Measurements from ENCODE around the gene SLC26A2.
"Not testable (repeated sequence)": the region's sequence is repeated elsewhere in the genome, so short reads cannot be mapped to it uniquely, and the experiment has no call there.

Gene SLC26A2

DNA sequence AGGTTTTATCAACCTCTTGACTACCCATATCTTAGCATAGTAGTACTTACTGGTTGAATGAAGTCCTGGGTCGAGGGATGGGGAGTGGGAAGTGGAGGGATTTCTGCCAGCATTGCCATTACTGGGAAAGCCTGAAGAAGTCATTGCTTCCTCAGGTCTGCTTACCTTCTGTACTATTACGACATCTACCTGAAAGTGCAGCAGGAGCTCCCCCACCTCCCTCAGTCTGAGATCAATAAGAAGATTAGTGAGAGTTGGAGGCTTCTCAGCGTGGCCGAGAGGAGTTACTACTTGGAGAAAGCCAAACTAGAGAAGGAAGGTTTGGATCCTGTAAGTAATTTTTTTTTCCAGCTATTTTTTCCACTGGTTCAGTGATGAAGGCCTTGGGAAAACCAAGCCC is 45.8 kb downstream of the SLC26A2 start:
- DNase-seq (ENCODE audit: low spot score) = no peak

DNA sequence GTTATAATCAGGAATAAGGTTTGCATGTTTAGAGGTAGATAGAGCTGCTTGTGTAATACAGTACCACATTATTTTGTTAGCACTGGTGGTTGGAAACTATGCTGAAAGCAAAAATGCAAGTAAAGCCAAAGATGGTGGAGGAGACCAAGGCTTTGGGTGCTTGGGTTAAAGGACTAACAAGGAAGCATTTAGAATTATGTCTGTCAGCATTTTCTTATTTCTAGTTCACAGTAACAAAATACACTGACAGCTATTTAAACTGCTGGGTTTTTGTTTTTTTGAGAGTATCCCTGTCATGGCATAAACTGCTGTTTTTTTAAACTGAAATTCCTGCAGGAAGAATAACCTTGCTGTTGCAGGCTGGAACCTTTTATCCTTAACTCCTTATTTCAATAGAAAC is 46.5 kb downstream of the SLC26A2 start:
- DNase-seq (ENCODE audit: low spot score) = no peak

DNA sequence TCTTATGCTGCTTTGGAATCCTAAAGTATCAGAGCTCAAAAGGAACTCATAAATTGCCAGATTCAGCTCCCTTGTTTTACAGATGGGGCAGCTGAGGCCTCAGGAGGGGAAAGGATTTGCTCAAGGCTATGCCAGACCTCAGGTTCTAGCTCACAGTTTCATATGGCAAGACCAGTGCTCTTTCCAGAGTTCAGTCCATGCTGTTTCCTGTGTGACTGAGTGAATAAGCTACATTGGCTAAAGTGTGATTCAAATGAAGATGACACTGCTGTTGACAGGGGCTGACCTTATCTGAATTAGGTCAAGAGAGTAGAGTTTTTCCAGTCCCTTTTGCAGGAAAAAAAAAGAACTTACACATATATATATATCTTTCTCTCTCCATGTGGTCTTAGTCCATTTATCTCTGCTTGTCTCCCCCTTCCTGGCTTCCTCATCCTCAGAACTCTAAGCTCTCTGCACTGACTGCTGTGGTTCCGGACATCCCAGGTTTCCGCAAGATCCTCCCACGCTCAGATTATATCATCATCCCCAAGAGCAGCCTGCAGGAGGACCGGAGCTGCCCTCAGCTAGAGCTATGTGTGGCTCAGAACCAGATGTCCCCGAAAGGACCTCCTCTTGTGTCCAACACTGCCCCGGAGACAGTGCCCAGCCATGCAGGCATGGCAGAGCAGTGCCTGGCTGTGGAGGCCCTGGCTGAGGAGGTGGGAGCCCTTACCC is 49.3 kb downstream of the SLC26A2 start:
- no peak for DNase-seq (ENCODE audit: low spot score)

DNA sequence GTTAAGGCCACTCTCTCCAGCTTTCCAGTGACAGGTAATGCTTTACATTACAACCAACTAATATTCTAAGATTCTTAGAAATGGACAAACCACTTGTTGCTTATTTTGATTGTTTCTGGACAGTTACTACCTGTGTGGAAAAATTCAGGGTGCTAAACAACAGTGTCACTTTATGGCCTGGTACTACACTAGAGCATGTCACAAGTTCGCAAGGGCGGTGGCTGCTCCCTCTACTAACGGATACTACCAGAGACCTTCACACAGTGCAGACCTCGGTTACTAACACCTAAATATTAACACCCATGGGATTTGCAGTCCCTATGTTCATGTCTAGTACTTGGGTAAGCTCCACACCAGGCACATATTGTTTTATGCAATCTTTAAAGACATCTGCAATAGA is 53.4 kb downstream of the SLC26A2 start:
- DNase-seq (ENCODE audit: low spot score) = no peak

DNA sequence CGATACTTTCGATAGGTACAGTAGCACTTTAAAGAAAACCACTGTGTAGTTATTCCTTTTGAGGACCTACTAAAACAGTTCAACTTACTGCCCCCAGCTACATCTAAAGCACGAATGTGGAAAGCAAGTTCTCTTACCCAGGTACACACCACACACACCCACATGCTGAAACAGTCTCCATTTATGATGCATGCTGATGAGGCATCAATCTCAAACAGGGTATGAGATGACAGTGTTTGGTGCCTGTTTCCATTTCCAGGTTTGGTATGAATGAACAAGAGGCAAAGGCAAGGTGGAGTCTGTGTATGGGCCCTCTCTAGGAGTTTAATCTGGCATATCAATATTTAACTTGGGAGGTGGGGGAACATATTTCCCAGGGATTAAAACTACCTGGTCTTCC is 53.9 kb downstream of the SLC26A2 start:
- DNase-seq (ENCODE audit: low spot score) = no peak

DNA sequence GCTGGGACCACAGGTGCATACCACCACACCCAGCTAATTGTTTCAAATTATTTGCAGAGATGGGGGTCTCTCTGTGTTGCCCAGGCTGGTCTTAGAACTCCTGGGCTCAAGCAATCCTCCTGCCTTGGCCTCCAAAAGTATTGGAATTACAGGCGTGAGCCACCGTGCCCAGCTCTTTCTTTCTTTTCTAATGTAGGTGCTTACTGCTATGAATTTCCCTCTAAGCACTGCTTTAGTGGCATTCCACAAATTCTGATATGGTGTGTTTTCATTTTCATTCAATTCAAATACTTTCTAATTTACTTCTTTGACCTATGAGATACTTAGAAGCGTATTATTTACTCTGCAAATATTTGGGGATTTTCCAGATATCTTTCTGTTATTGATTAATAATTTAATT is 54.9 kb downstream of the SLC26A2 start:
- DNase-seq (ENCODE audit: low spot score) = no peak

DNA sequence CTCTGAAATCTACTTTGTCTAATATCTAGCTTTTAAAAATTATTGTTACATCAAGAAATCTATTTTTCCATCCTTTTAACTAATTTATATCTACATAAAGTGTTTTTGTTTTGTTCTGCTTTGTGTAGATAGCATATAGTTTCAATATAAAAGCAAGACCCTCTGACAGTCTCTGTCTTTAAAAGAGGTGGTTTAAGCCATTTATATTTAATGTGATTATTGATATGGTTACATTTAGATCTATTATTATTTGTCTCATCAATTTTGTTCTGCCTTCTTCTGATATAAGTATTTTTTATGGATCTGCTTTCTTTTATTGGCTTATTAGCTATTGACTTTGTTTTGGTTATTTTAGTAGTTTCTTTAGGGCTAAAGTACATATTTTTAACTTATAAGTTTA is 56.0 kb downstream of the SLC26A2 start:
- no peak for DNase-seq (ENCODE audit: low spot score)

DNA sequence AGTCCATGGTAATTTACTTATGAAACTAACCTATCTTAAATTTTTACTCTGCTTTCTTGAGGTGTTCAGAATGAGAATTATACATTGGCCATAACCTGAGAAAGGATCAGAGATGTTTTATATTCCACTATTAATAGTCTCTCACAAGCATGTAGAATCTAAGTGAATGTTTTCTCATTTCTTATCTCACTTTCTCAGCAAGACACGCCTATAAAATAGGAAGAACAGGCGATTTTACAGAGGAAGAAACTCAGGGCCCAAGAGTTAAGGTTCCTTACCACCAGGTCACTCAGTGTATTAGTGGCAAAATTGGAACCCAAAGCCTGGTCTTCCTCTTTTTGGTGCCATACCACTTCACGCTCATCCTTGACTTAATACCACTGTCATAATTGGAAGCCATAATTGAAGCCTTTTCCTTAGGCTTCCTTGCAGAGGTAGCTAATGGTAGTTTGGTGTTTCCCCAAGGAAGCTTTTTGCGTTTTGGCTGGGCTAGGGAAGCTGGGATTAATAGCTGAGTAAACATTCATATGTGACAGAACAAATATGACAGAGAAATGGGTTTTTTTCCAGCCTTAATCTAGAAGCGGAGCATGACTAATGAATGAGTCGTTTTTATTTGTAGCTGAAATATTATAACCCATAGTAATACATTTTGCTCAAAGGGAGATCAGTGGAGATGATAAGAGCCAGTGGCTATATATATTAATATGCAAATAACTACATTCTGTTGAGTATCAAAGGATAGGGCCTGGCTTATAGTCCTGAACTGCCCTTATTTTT is 56.9 kb downstream of the SLC26A2 start:
- DNase-seq (ENCODE audit: low spot score) = no peak

DNA sequence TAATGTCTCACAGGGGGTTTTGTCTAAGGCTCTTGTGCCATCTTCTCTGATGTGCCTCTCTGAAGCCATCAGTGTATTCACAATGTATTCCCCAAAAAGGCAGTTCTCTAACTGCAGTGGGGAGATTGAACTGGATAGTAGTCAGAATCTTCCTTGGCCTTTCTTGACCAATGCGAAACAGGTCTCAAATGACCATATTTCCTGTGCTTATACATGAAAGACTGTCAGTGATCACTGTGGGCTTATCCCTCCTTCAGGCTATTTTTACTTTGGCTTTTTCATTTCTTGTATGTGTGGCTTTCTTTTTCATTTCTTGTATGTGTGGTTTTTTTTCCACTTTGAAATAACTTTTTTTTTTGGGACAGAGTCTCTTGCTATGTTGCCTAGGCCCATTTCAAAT is 59.7 kb downstream of the SLC26A2 start:
- no peak for DNase-seq (ENCODE audit: low spot score)

DNA sequence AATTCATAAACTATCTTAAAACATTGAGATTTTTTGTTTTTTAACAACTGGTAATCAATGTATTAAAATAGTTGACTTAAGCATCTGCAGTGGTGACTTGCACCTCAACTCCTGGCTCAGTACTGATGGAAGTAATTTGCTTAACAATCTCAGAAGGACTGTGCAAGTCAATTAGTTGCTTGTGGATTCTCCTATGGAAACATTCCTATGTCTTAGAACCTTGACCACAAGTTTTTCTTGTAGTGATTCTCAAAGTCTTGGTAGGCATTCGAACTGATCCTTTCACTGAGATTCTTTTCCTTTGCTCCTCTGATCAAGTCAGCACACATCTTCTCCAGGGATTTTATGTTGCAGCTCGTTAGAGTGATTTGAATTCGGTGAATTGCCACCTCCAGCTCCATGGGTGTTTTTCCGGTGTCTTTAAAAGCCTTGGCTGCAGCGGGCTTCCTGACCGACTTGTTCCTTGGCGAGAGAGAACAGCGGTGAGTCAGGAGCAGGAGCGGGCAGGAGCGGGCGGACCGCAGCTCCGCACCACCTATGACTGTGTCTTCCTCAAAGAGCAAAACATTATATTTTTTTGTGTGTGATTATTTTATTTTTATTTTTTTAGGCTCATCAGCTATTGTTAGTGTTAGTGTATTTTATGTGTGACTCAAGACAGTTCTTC is 61.1 kb downstream of the SLC26A2 start:
- DNase-seq (ENCODE audit: low spot score) = no peak

DNA sequence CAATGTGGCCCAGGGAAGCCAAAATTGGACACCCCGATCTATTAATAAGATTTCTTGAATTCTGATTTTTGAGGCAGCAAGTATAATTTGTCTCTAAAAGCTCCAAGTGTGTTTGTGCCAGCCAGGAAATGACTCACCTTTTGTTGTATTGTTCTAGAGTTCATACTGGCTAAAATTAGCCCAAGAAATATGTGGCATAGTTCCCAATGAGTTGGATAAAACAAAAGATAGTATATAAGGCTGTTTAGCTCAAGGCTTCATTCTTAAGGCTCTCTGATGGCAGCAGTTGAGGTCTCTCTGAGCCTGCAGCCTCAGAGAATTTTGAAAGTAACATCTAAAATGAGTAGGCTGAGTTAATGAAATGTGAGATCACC is 61.6 kb downstream of the SLC26A2 start:
- DNase-seq (ENCODE audit: low spot score) = no peak

DNA sequence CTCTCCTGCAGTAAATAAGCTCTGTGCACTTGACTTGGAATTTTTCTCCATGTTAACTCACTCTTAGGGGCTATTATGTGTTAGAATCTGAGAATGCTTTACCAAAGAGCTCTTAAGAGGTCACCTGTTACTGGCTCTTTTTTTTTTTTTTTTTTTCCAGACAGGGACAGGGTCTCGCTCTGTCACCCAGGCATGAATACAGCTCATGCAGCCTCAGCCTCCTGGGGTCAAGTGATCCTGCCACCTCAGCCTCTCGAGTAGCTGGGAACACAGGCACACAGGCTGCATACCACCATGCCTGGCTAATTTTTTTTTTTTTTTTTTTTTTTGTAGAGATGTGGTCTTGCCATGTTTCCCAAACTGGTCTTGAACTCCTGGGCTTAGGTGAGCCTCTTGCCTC is 62.1 kb downstream of the SLC26A2 start:
- no peak for DNase-seq (ENCODE audit: low spot score)

DNA sequence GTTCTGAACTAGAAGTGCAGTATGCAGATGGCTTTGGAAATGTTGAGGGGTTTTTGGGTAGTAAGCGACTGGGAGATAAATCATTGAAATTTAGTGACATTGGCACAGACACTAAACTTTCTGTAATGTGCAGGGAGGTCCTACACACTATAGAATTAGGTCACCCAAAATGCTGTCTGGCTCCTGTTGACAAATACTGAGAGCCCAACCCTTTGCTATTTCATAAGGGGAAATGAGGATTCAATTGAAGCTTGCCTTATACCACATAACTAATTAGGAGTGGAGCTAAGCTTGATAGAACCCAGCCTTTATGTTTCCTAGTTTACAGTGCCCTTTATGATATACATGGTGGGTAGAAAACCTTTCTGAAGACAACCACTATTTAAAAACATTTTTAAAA is 62.6 kb downstream of the SLC26A2 start:
- no peak for DNase-seq (ENCODE audit: low spot score)

DNA sequence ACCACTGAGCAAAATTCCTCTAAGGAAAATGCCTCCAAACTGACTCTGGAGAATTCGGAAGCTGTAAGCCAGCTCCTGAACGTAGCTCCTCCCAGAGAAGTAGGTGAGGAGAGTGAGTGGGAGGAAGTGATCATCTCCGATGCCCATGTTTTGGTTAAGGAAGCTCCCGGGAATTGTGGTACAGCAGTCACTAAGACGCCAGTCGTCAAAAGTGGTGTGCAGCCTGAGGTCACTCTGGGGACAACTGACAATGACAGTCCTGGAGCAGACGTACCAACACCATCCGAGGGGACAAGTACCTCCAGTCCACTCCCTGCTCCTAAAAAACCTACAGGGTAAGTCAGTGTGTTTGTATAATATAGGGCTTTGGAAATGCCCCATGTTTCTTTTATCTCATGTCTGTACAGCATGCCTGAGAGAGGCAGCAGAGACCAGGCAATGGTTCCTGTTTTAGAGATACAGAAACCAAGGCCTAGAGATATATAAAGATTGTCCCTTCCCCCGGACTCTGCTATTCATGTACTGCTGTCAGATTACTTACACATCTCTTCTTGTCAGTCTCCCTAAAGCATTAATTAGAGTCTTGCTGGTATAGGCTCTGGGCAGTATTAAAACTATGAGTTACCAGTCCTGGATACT is 63.9 kb downstream of the SLC26A2 start:
- DNase-seq (ENCODE audit: low spot score) = no peak

DNA sequence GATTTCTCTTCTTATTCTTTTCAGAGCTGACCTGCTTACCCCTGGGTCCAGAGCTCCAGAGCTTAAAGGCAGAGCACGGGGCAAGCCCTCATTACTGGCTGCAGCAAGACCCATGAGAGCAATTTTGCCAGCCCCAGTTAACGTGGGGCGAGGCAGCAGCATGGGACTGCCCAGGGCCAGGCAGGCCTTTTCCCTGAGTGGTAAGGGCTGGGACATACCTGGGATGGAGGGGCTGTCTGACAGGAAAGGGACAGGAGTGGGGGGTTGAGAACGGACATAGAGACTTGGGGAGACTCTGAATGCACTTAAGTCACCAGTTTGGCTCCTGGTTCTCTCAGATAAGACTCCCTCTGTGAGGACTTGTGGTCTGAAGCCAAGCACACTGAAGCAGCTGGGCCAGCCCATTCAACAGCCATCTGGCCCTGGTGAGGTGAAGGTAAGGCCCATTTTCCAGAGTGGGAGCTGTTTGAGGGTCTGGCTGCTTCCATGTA is 66.2 kb downstream of the SLC26A2 start:
- DNase-seq (ENCODE audit: low spot score) = no peak

DNA sequence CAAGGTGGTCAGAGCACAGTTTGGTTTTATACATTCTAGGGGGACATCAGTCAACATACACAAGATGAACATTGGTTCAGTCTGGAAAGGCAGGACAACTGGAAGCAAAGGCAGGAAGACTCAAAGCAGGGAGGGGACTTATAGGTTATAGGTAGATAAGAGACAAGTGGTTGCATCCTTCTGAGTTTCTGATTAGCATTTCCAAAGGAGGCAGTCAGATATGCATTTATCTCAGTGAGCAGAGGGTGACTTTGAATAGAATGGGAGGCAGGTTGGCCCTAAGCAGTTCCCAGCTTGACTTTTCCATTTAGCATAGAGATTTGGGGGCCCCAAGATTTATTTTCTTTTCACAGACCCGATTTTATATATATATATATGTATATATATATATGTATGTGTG is 67.5 kb downstream of the SLC26A2 start:
- DNase-seq (ENCODE audit: low spot score) = not testable (repeated sequence)

DNA sequence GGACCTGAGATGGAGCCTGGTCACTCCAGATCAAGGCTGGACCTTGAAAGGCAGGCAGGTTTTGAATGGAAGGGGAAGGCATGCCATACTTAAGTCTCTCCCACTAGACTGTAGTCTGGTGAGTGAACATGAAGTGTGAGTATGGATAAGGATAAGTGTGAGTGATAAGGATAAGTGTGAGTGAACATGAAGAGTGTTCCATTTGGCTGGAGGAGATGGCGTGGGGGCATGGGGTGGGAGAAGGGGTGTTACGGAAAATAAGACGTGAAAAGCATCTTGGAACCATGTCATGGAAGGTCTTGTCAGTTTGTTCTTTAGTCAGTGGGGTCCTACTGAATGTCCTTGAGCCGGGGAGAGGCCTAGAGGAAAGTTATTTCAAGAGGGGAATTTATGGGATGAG is 72.8 kb downstream of the SLC26A2 start:
- DNase-seq (ENCODE audit: low spot score) = no peak

DNA sequence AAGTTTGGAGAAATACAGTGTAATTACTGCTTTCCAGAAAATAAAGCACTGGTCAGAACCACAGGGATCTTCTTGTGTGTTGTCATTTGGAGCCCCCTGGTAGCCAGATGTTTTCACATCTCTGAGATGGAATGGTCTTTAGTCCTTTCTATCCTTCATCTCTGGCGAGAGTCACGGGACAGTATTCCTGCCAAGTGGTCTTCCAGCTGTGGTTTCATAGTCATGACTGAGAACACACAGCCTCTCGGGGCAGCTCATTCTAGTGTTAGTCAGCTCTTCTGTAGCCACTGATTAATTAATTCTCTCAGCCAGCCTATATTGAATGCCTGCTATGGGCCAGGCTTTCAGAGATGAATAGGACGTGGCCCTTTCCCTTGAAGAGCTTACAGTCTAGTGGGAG is 74.1 kb downstream of the SLC26A2 start:
- no peak for DNase-seq (ENCODE audit: low spot score)

DNA sequence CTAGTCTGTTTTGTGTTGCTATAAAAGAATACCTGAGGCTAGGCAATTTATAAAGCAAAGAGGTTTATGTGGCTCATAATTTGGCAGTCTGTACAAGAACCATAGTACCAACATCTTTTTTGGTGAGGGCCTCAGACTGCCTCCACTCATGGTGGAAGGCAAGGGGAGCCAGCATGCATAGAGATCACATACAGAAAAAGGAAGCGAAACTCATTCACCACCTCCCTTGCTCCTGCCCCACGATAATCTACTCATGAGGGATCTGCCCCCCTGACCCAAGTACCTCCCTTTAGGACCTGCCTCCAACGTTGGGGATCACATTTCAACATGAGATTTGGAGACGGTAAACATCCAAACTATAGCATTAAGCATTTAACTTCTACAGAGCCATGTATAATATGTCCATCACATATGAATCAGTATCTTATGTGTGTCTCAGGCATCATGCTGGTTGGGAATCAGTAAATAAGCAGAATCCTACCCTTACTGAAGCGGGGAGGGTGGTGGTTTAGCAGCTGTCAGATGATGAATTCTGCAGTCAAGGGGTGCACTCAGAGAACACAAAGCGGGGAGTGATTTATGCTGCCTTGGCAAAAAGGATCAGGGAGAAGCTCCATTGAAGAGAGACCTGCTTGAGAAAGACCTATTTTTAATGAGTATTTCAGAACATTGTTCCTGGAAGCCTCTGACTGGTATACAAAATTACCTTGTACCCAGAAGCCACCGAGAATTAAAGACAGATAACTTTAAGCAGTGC is 74.8 kb downstream of the SLC26A2 start:
- no peak for DNase-seq (ENCODE audit: low spot score)

DNA sequence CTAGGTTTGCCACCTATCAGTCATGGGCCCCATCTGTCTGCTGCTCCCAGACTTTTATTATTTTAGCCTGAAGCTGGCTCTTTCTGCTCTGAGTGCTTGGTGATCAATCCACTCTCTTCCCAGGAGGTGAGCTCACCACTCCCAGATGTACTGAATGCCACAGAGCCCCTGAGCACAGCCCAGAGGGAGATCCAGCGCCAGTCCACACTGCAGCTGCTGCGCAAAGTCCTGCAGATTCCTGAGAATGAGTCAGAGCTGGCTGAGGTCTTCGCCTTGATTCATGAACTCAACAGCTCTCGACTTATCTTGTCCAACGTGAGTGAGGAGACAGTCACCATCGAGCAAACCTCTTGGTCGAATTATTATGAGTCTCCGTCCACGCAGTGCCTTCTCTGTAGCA is 76.0 kb downstream of the SLC26A2 start:
- DNase-seq (ENCODE audit: low spot score) = no peak

All from D341Med (cell line).